HG03175 (cell line): Measurements from ENCODE around the gene GRIK1.

Source experiments
- ATAC-seq: cut with Tn5 transposase; IDR thresholded peaks from one replicate; pipeline ENCODE4 v1.9.1; 2021; ENCODE audit warnings: mild to moderate bottlenecking, moderate library complexity; ENCODE audit not compliant: unreplicated experiment

Gene GRIK1

GRCh38 chr21:29499229-29499628, 440.6 kb downstream of the GRIK1 start:
- ATAC-seq: no peak

- no peak for ATAC-seq
Measured at GRCh38 chr21:29496337-29496736, 443.5 kb downstream of the GRIK1 start.

GRCh38 chr21:29490016-29490415, 449.8 kb downstream of the GRIK1 start:
- no peak for ATAC-seq

- no peak for ATAC-seq
Measured at GRCh38 chr21:29487154-29487553, 452.6 kb downstream of the GRIK1 start.
